ENCODE results near the gene IBSP. TPM values are rescaled to one million over a fixed set of nuclear protein-coding genes. Genes with fewer than 3 reads are reported as not detected.

Gene IBSP
- not detected for polyA plus RNA-seq (2012; ENCODE audit: missing spikeins)

GRCh38 chr4:87799301-87800113, at the start of gene IBSP:
IBSP (plus strand) TSS chr4:87799554; CDS start chr4:87802362, 2,808 bp downstream.
- TF ChIP-seq POLR2AphosphoS5 (IDR thresholded peaks at IDR 0.05; ENCODE audit: low read depth, low read length) (no peak), POLR2A (IDR thresholded peaks at IDR 0.05; ENCODE audit: low read depth, low read length) (no peak), TAF1 (IDR thresholded peaks at IDR 0.05; ENCODE audit: borderline replicate concordance, low read depth, low read length) (no peak)
- no peak for FAIRE-seq
- no peak for DNase-seq (ENCODE audit: insufficient read length)

GRCh38 chr4:87749883-87750282, 49.5 kb upstream of the IBSP start:
- TF ChIP-seq POLR2A (IDR thresholded peaks at IDR 0.05; ENCODE audit: low read depth, low read length) = no peak
- TF ChIP-seq TAF1 (IDR thresholded peaks at IDR 0.05; ENCODE audit: borderline replicate concordance, low read depth, low read length) = no peak
- no peak for DNase-seq (ENCODE audit: insufficient read length)
- FAIRE-seq = no peak

GRCh38 chr4:87758270-87758669, 41.1 kb upstream of the IBSP start:
- no peak for DNase-seq (ENCODE audit: insufficient read length)
- FAIRE-seq = no peak
- TF ChIP-seq POLR2AphosphoS5 (IDR thresholded peaks at IDR 0.05; ENCODE audit: low read depth, low read length) (no peak), POLR2A (IDR thresholded peaks at IDR 0.05; ENCODE audit: low read depth, low read length) (no peak), TAF1 (IDR thresholded peaks at IDR 0.05; ENCODE audit: borderline replicate concordance, low read depth, low read length) (no peak)

- FAIRE-seq = no peak
- no peak for TF ChIP-seq POLR2AphosphoS5 (IDR thresholded peaks at IDR 0.05; ENCODE audit: low read depth, low read length)
- no peak for TF ChIP-seq TAF1 (IDR thresholded peaks at IDR 0.05; ENCODE audit: borderline replicate concordance, low read depth, low read length)
- DNase-seq (ENCODE audit: insufficient read length) = no peak
These were observed 37.0 kb upstream of the IBSP start for GRCh38 chr4:87762311-87762710.

- TF ChIP-seq POLR2A (IDR thresholded peaks at IDR 0.05; ENCODE audit: low read depth, low read length) = no peak
- no peak for TF ChIP-seq POLR2AphosphoS5 (IDR thresholded peaks at IDR 0.05; ENCODE audit: low read depth, low read length)
- no peak for TF ChIP-seq TAF1 (IDR thresholded peaks at IDR 0.05; ENCODE audit: borderline replicate concordance, low read depth, low read length)
- FAIRE-seq (no peak), DNase-seq (ENCODE audit: insufficient read length) (no peak)
These were observed 17.8 kb upstream of the IBSP start for GRCh38 chr4:87781569-87781968.

GRCh38 chr4:87783781-87784180, 15.6 kb upstream of the IBSP start:
- no peak for TF ChIP-seq POLR2A (IDR thresholded peaks at IDR 0.05; ENCODE audit: low read depth, low read length)
- TF ChIP-seq TAF1 (IDR thresholded peaks at IDR 0.05; ENCODE audit: borderline replicate concordance, low read depth, low read length) = no peak
- no peak for TF ChIP-seq POLR2AphosphoS5 (IDR thresholded peaks at IDR 0.05; ENCODE audit: low read depth, low read length)
- no peak for FAIRE-seq
- no peak for DNase-seq (ENCODE audit: insufficient read length)

GRCh38 chr4:87785731-87786509, 13.4 kb upstream of the IBSP start:
- no peak for DNase-seq (ENCODE audit: insufficient read length)
- FAIRE-seq = no peak
- TF ChIP-seq TAF1 (IDR thresholded peaks at IDR 0.05; ENCODE audit: borderline replicate concordance, low read depth, low read length) (no peak), POLR2AphosphoS5 (IDR thresholded peaks at IDR 0.05; ENCODE audit: low read depth, low read length) (no peak), POLR2A (IDR thresholded peaks at IDR 0.05; ENCODE audit: low read depth, low read length) (no peak)

- no peak for FAIRE-seq
- no peak for DNase-seq (ENCODE audit: insufficient read length)
- TF ChIP-seq POLR2AphosphoS5 (IDR thresholded peaks at IDR 0.05; ENCODE audit: low read depth, low read length) (no peak), TAF1 (IDR thresholded peaks at IDR 0.05; ENCODE audit: borderline replicate concordance, low read depth, low read length) (no peak), POLR2A (IDR thresholded peaks at IDR 0.05; ENCODE audit: low read depth, low read length) (no peak)
These were observed 3.5 kb downstream of the IBSP start for GRCh38 chr4:87802858-87803257.

- DNase-seq (ENCODE audit: insufficient read length) = no peak
- FAIRE-seq = no peak
- no peak for TF ChIP-seq TAF1 (IDR thresholded peaks at IDR 0.05; ENCODE audit: borderline replicate concordance, low read depth, low read length)
- TF ChIP-seq POLR2A (IDR thresholded peaks at IDR 0.05; ENCODE audit: low read depth, low read length) = no peak
- no peak for TF ChIP-seq POLR2AphosphoS5 (IDR thresholded peaks at IDR 0.05; ENCODE audit: low read depth, low read length)
These were observed 4.1 kb downstream of the IBSP start for GRCh38 chr4:87803421-87803820.

- DNase-seq (ENCODE audit: insufficient read length) (no peak), FAIRE-seq (no peak)
- no peak for TF ChIP-seq TAF1 (IDR thresholded peaks at IDR 0.05; ENCODE audit: borderline replicate concordance, low read depth, low read length)
- TF ChIP-seq POLR2AphosphoS5 (IDR thresholded peaks at IDR 0.05; ENCODE audit: low read depth, low read length) = no peak
- TF ChIP-seq POLR2A (IDR thresholded peaks at IDR 0.05; ENCODE audit: low read depth, low read length) = no peak
These were observed 5.5 kb downstream of the IBSP start for GRCh38 chr4:87804871-87805270.

- DNase-seq (ENCODE audit: insufficient read length) (no peak), FAIRE-seq (no peak)
- TF ChIP-seq POLR2A (IDR thresholded peaks at IDR 0.05; ENCODE audit: low read depth, low read length) = no peak
- TF ChIP-seq TAF1 (IDR thresholded peaks at IDR 0.05; ENCODE audit: borderline replicate concordance, low read depth, low read length) = no peak
- TF ChIP-seq POLR2AphosphoS5 (IDR thresholded peaks at IDR 0.05; ENCODE audit: low read depth, low read length) = no peak
These were observed 6.6 kb downstream of the IBSP start for GRCh38 chr4:87805971-87806370.

GRCh38 chr4:87806520-87806919, 7.2 kb downstream of the IBSP start:
- FAIRE-seq = no peak
- no peak for DNase-seq (ENCODE audit: insufficient read length)
- TF ChIP-seq TAF1 (IDR thresholded peaks at IDR 0.05; ENCODE audit: borderline replicate concordance, low read depth, low read length) = no peak
- no peak for TF ChIP-seq POLR2A (IDR thresholded peaks at IDR 0.05; ENCODE audit: low read depth, low read length)
- no peak for TF ChIP-seq POLR2AphosphoS5 (IDR thresholded peaks at IDR 0.05; ENCODE audit: low read depth, low read length)
